ENCODE data around the gene FNIP2.

DNA sequence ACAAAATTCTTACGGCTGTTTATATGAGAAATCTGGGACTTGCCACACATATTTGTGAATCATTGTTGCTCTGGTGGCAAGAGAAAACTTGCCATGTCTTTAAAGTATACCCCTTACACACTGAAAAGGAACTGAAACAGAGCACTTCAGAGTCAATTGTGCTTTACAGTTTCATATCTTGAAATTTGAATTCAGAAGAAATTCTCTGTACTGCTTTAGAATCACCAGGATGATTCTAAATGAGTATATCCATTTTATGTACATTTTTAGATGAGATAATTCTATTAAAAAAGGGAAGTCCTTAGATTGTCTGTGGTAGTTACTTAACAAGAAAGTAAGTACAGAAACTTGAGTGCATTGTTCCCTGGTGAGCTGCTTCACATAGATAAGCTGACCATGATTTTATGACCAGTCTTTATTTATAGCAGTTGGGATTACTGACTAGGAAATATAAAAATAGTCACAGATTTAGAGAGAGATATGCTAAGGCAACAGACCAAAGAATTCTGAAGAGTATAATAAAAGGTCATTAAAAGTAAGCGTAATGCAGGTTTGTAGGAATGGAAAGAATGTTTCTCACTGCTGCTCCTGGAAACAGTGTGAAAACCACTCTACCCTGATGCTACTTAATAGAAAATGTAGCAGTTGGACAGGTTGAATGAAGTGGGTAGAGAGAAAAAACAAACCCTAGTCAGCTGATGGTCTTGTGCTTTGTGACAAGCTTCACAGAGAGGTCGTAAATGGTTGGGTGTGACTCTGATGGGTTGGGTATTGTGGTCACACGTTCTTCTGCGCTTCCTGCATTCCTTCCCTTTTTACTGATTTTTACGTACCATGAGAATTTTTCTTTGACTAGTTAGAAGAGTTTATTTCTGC is 41.0 kb downstream of the FNIP2 start:
- TF ChIP-seq EZH2 (IDR thresholded peaks at IDR 0.05; ENCODE audit: low read length, unreplicated experiment) (no peak), CTCF (conservative IDR thresholded peaks at IDR 0.05; ENCODE audit: low read depth, low read length) (no peak)

Data from PC-3 (cell line).